Activated naive CD8-positive, alpha-beta T cell treated with anti-CD3 and anti-CD28 coated beads for 36 hours (primary cell): ENCODE measurements around the gene BBLN. TPM values are rescaled to one million over a fixed set of nuclear protein-coding genes. Genes with fewer than 3 reads are reported as not detected.
"Not testable (repeated sequence)": the region's sequence is repeated elsewhere in the genome, so short reads cannot be mapped to it uniquely, and the experiment has no call there.

Experiments
- DNase-seq: peaks from one replicate; pipeline ENCODE4 v3.0.0; 2021
- H3K27ac Mint-ChIP-seq: one replicate; pipeline ENCODE4 v1.8.0; 2022; ENCODE audit warnings: mild to moderate bottlenecking, moderate library complexity, mixed read lengths
- H3K27me3 Mint-ChIP-seq: one replicate; pipeline ENCODE4 v1.8.0; 2022; ENCODE audit warnings: mild to moderate bottlenecking, mixed read lengths
- H3K36me3 Mint-ChIP-seq: one replicate; pipeline ENCODE4 v1.8.0; 2021; ENCODE audit warnings: mild to moderate bottlenecking, mixed read lengths
- H3K4me1 Mint-ChIP-seq: one replicate; pipeline ENCODE4 v1.8.0; 2021; ENCODE audit warnings: mixed read lengths
- H3K4me3 Mint-ChIP-seq: one replicate; pipeline ENCODE4 v1.8.0; 2022; ENCODE audit warnings: mild to moderate bottlenecking, moderate library complexity, mixed read lengths
- H3K9me3 Mint-ChIP-seq: one replicate; pipeline ENCODE4 v1.8.0; 2022; ENCODE audit warnings: mixed read lengths
- total RNA-seq, 2 experiments: library from RNA; stranded (reverse); gene quantifications; one replicate each; pipeline ENCODE4 v1.2.3, GENCODE V29; 2021

Gene BBLN
- 10 to 100 TPM; 74.1 to 77.3 TPM for total RNA-seq

- Mint-ChIP-seq H3K36me3 (peaks cover 17% of the 10 kb centered on the region), H3K4me1 (peaks cover 20% of the 10 kb centered on the region), H3K27me3 (no peaks in the 10 kb centered on the region), H3K27ac (peak within 1 kb of the TSS; percentile 89), H3K4me3 (peak within 1 kb of the TSS; percentile 83), H3K9me3 (no peaks in the 10 kb centered on the region)
- DNase-seq, result peak; percentile 93
Measured at GRCh38 chr9:128159784-128160602, at the start of gene BBLN. TSS of gene BBLN (plus strand) at chr9:128160265. CDS start at chr9:128160408, 143 bp downstream.

GRCh38 chr9:128111726-128112125, 48.3 kb upstream of the BBLN start:
- peaks cover 20% of the 10 kb centered on the region for H3K36me3 Mint-ChIP-seq
- H3K9me3 Mint-ChIP-seq, DNase-seq, H3K27ac Mint-ChIP-seq, H3K4me3 Mint-ChIP-seq, H3K4me1 Mint-ChIP-seq, H3K27me3 Mint-ChIP-seq: not testable (repeated sequence)

GRCh38 chr9:128113526-128114325, 46.3 kb upstream of the BBLN start:
- no peak for DNase-seq
- Mint-ChIP-seq H3K36me3 (peaks cover 14% of the 10 kb centered on the region), H3K4me3 (no peak overlapping the region), H3K27me3 (no peaks in the 10 kb centered on the region), H3K4me1 (peaks cover 11% of the 10 kb centered on the region), H3K9me3 (no peaks in the 10 kb centered on the region), H3K27ac (no peak overlapping the region)

GRCh38 chr9:128114326-128115186, 45.5 kb upstream of the BBLN start:
- Mint-ChIP-seq H3K27ac (no peak overlapping the region), H3K9me3 (no peaks in the 10 kb centered on the region), H3K4me3 (no peak overlapping the region), H3K4me1 (peaks cover 10% of the 10 kb centered on the region), H3K36me3 (peaks cover 12% of the 10 kb centered on the region), H3K27me3 (no peaks in the 10 kb centered on the region)
- DNase-seq, result no peak

- Mint-ChIP-seq H3K4me1 (peaks cover 8% of the 10 kb centered on the region), H3K36me3 (peaks cover 9% of the 10 kb centered on the region), H3K4me3 (no peak overlapping the region), H3K27me3 (no peaks in the 10 kb centered on the region), H3K27ac (no peak overlapping the region), H3K9me3 (no peaks in the 10 kb centered on the region)
- peak; percentile 24 for DNase-seq
Measured at GRCh38 chr9:128115187-128116103, 44.6 kb upstream of the BBLN start.

- Mint-ChIP-seq H3K4me1 (peaks cover 8% of the 10 kb centered on the region), H3K36me3 (peaks cover 8% of the 10 kb centered on the region), H3K9me3 (no peaks in the 10 kb centered on the region), H3K27ac (no peak overlapping the region), H3K4me3 (no peak overlapping the region), H3K27me3 (no peaks in the 10 kb centered on the region)
- no peak for DNase-seq
Measured at GRCh38 chr9:128116104-128117083, 43.7 kb upstream of the BBLN start.

GRCh38 chr9:128117613-128118471, 42.2 kb upstream of the BBLN start:
- no peaks in the 10 kb centered on the region for H3K27me3 Mint-ChIP-seq
- peak; percentile 93 for DNase-seq
- peak overlapping the region; percentile 66 for H3K27ac Mint-ChIP-seq
- no peak overlapping the region for H3K4me3 Mint-ChIP-seq
- peaks cover 8% of the 10 kb centered on the region for H3K4me1 Mint-ChIP-seq
- H3K9me3 Mint-ChIP-seq, result no peaks in the 10 kb centered on the region
- H3K36me3 Mint-ChIP-seq, result peaks cover 6% of the 10 kb centered on the region

- peaks cover 8% of the 10 kb centered on the region for H3K4me1 Mint-ChIP-seq
- H3K27me3 Mint-ChIP-seq, result no peaks in the 10 kb centered on the region
- peaks cover 4% of the 10 kb centered on the region for H3K36me3 Mint-ChIP-seq
- no peak overlapping the region for H3K4me3 Mint-ChIP-seq
- no peak overlapping the region for H3K27ac Mint-ChIP-seq
- no peak for DNase-seq
- no peaks in the 10 kb centered on the region for H3K9me3 Mint-ChIP-seq
Measured at GRCh38 chr9:128118472-128118857, 41.6 kb upstream of the BBLN start.

- Mint-ChIP-seq H3K27ac (no peak overlapping the region), H3K27me3 (no peaks in the 10 kb centered on the region), H3K9me3 (no peaks in the 10 kb centered on the region), H3K4me1 (peaks cover 8% of the 10 kb centered on the region), H3K4me3 (no peak overlapping the region), H3K36me3 (peaks cover 3% of the 10 kb centered on the region)
- DNase-seq, result no peak
Measured at GRCh38 chr9:128118971-128119665, 40.9 kb upstream of the BBLN start.

- DNase-seq, result no peak
- Mint-ChIP-seq H3K4me1 (peaks cover 13% of the 10 kb centered on the region), H3K27me3 (no peaks in the 10 kb centered on the region), H3K36me3 (peaks cover 5% of the 10 kb centered on the region), H3K9me3 (no peaks in the 10 kb centered on the region), H3K27ac (no peak overlapping the region), H3K4me3 (no peak overlapping the region)
Measured at GRCh38 chr9:128120061-128120740, 39.9 kb upstream of the BBLN start.

- Mint-ChIP-seq H3K27ac (no peak overlapping the region), H3K27me3 (no peaks in the 10 kb centered on the region), H3K36me3 (peaks cover 5% of the 10 kb centered on the region), H3K4me1 (peaks cover 17% of the 10 kb centered on the region), H3K9me3 (no peaks in the 10 kb centered on the region), H3K4me3 (no peak overlapping the region)
- no peak for DNase-seq
Measured at GRCh38 chr9:128120741-128121465, 39.2 kb upstream of the BBLN start.
